GM19238 (cell line): ENCODE results near the gene PARD6B.
"Not testable (repeated sequence)": the region's sequence is repeated elsewhere in the genome, so short reads cannot be mapped to it uniquely, and the experiment has no call there.

ENCODE experiments used
- DNase-seq: peaks from one replicate; pipeline ENCODE4 v3.0.0; 2011; ENCODE audit warnings: low spot score; ENCODE audit not compliant: insufficient read length

Gene PARD6B

DNA sequence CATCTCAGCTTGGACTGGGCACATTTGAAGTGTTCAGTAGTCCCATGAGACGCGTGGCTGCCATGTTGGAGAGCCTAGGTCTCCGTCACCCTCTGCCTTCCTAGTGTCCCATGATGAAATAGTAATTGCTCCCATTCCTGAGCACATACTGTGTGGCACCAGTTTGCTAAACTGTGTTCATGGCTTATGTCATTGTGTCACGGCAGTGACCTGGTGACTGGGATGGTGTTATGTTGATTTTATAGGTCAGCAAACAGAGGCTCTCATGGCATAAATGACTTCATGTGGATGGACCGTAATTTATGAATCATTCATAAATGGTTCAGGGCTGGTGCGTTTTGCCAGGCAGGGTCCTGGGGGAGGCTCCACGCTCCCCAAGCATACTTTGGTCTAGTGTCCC lies 67.3 kb downstream of the PARD6B start:
- DNase-seq, result no peak

DNA sequence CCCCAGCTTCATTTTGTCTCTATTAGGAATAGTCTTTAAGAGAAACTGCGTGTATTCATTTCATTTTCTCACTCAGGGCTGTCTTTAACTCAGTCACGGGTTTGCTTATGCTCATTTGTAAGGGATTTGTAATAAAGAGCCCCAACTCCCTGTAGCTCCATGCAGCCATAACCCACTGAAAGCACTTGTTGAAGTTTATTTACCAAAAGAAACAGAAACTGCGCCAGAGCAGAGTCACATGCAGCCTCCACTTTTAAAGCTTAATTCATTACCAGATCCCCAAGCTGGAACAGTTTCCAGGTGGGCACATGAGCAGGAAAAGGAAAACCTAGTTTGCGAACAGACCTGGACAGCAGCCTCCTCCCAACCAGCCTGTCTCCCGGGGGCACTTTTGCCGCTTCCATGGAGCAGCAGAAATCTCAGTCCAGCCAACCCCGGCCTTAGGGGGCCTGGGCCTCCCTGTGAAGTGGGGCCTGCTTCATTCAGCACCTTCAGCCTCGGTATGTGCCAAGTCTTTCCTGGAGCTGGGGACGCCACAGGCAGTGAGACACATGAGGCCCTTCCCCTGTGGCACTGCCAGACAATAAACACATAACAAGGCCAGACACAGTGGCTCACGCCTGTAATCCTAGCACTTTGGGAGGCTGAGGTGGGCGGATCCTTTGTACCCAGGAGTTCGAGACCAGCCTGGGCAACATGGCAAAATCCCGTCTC lies 68.0 kb downstream of the PARD6B start:
- DNase-seq, result no peak

DNA sequence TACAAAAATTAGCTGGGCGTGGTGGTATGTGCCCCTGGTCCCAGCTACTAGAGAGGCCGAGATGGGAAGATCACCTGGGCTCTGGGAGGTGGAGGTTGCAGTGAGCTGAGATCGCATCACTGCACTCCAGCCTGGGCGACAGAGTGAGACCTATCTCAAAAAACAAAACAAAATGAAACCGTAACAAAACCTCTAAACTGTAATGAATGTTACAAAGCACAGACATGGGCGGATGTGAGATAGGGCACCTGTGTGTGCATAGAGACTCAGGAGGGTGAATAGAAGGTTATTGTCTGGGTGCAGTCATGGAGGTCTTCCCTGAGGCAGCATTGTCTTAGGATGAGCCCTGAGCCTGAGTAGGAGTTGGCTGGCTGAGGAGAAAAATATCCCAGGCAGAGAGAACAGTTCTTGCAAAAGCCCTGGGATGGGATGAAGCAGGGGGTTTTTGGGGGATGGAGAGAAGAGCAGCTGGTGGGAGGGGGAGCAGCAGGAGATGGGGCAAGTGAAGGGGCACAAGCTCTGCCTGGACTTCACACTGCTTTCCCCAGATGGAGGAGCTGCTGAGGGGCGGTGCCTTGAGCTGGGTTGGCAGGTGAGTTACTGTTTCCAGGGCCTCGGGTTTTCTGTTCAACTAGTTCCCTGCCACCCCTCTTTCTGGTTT lies 68.6 kb downstream of the PARD6B start:
- peak; percentile 53 for DNase-seq

DNA sequence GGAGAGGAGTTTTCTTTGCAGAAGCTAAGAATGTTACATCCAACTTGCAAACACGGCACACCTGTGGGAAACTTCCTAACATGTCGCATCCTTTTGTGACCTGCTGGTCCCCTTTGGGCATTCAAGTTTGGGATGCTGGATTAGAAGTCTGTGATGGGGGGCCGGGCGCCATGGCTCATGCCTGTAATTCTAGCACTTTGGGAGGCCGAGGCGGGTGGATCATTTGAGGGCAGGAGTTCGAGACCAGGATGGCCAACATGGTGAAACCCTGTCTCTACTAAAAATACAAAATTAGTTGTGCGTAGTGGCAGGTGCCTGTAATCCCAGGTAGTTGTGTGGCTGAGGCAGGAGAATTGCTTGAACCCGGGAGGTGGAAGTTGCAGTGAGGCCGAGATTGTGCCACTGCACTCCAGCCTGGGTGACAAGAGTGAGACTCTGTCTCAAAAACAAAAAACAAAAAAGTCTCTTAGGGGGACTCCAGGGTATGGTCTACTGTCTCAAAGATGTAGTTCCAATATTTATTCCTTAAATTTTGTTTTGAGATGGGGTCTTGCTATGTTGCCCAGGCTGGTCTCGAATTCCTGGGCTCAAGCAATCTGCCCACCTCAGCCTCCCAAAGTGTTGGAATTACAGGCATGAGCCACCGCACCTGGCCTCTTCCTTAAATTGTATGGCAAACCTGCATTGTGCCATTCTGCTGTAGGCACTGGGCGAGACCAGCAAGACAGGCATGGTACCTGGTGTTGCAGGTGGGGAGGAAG lies 69.8 kb downstream of the PARD6B start:
- DNase-seq, result not testable (repeated sequence)

DNA sequence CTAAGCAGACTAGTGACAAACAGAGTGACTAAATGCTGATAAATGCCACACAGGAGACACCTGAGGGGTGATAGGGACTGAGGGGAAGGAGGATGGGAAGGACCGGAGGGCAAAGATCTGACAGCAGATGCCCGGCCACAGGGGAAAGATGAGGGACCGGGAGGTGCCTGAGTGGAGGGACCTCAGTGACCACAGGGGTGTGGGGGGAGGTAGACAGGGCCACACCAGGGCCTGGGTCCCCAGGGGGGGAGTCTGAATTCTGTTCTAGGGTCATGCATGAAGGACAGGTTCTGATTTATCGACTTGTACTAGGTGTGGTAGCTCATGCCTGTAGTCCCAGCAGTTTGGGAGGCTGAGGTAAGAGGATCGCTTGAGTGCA lies 70.4 kb downstream of the PARD6B start:
- no peak for DNase-seq

DNA sequence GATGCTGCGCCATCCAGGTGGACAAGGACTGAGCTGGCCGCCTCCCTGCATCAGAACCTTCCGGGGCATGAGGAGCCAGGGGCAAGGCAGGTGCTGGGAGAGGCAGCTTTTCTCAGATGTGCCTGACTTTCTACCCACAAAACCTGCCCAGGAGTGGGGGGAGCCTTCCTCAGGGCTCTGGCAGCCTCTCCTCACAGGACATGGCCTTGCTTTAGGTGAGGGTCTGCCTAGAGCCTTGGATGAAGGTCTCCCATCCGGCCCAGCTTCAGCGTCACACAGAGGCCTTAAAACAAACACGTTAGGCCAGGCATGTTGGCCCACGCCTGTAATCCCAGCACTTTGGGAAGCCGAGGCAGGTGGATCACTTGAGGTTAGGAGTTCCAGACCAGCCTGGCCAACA lies 70.9 kb downstream of the PARD6B start:
- DNase-seq, result no peak

DNA sequence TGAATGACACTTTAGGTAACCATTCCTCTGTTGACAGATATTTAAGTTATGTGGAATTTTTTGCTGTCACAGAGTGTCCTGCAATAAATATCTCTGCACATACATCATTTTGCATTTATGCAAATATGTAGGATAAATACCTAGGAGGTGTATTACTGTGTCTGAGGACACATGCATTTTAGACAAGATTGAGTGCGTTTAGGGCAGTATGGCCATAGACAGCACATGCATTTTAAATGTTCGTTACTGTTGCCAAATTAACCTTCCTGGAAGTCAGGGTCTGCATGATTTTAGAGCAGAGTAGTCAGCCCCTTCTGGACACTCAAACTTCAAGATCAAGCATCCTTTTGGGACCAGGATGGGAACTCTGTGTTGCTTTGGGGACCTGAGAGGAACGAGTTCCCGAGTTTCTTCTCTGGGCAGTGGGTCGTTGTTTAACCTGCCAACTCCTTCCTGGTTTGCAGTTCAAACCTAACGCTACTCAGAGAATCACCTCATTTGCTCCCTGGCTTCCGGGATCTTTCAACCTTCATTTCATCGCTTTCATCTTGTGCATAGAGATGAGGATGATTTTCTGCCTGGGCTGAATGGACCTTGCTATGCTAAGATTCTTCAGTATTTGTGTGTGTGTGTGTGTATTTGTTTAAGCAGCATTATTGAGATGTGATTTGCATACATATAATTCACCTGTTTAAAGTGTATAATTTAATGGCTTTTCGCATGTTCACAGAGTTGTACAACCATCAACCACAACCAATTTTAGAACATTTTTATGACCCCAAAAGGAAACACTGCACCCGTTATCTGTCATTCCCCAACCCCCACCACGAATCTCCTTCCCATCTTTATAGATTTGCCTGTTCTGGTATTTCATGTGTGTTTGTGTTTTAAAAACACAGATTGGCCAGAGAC lies 73.3 kb downstream of the PARD6B start:
- DNase-seq, result no peak

DNA sequence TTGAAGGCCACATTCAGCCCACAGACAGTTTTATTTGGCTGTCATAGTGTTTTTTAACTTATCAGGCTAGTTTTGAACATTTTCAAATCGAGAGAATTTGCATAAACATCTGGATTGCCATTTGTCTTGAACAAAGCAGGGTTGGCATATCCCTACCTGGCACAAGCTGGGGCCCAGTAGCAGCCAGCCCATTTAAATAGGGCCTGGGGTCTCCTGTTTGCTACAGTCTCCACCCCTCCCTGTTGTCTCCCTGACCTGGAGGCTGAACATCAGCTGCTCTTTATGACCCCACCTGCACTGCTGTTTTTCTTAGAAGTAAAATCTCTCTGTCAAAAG lies 73.9 kb downstream of the PARD6B start:
- DNase-seq, result no peak

DNA sequence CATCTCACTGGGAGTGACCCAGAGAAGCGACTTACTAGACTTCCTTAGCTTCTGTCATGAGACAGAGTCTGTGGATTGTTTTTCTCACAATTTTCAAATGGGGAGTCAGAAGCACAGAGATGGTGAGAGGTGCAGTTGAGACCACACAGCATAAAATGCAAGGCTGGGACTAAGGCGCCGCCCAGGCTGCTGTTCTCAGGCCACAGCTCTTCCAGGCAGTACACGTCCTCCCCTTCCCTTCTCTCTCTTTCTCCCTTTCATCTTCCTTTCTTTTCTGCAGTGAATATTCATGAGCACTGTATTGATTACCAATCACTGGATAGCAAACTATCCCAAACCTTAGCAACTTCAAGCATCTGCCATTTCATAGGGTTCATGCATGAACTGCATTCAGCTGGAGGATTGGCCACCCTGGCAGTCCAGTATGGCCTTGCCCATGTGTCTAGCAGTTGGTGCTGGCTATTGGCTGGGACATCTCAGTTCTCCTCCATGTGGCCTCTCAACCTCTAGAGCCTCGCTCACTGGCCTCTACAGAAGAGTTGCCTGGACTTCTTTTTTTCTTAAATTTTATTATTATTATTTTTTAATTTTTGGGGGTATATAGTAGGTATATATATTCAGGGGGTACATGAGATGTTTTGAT lies 74.9 kb downstream of the PARD6B start:
- no peak for DNase-seq
